ENCODE measurements around the gene VAT1. TPM values are rescaled to one million over a fixed set of nuclear protein-coding genes. Genes with fewer than 3 reads are reported as not detected.
A peak's percentile ranks its signal among the peaks of the same experiment; 100 is the strongest.

Gene VAT1
- total and polyA plus RNA-seq, 2 of the 13 experiments (the other 11 are each of a cell fraction or from before 2014, with no cell fraction given), result 143 to 205 TPM

DNA sequence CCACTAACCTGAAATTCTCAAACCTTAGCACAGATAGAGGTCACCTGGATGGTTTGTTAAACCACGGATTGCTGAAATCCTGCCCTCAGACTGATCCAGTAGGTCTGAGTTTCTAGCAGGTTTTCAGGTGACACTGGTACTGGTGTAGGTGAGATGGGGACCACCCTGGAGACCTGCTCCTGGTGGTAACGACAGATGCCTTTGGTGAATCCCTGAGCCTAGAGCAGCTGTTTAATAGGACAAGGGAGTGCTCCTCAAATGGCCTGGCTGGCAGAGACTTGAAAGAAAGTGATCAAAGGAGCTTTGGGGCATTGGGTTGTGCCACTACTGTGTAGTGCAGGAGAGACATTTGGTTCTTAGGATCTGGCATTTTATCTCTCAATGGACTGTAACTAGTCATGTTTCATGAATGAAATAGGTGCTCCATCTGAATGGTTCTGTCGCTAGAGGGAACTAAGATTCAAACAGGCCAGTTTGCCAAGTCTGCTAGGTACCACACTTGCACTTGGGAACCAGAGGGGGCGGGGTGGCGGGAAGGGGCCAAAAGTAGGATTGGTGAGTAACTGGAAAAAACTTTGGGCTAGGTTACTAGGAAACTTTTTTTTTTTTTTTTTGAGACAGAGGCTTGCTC lies 18.5 kb downstream of the VAT1 start:
- no peak overlapping the region for H2AFZ ChIP-seq (ENCODE audit: low read length)
- H3K36me3 ChIP-seq (replicated peaks in 1 of 2; ENCODE audit: control insufficient read depth in 1 of 2, insufficient read depth in 2 of 2, low read length in 2 of 2), result peaks cover 14 to 33% of the 10 kb centered on the region in 2 experiments
- peak; percentile 28 for ATAC-seq
- H3K27me3 ChIP-seq (ENCODE audit: control insufficient read depth in 1 of 2, insufficient read depth in 2 of 2, low read length in 2 of 2), result no peaks in the 10 kb centered on the region; a peak in 1 of 5 replicates
- no peak for FAIRE-seq
- peaks cover 79% of the 10 kb centered on the region for H3K4me1 ChIP-seq (ENCODE audit: insufficient read depth, low read length)
- POLR2A ChIA-PET, result interaction anchor here (0.7 to 1.6 kb wide), 2 partner anchors 91 to 123 kb away, joined by 3 to 4 read pairs; no protein-coding TSS in a partner anchor
- WGBS (ENCODE audit: low lambda C conversion rate), result 94% methylated on average over 5 of the region's 5 CpGs
- BruUV-seq (replicated peaks), result no TSS peak
- no peak overlapping the region for H3K4me3 ChIP-seq (replicated peaks in 1 of 3; ENCODE audit: insufficient read depth in 1 of 3, low read depth in 2 of 3, low read length in 3 of 3)
- intact Hi-C loops (cut with micrococcal nuclease; ENCODE audit: unreplicated experiment), result no loop called here
- peaks cover 24% of the 10 kb centered on the region for H4K20me1 ChIP-seq (ENCODE audit: insufficient read depth, low read length)
- DNase-seq (ENCODE audit: low spot score), result peak; percentile 63
- CTCF ChIA-PET (ENCODE audit: low intra/inter-chr PET ratio, low total read pairs), result no interaction called here
- H3K27ac ChIP-seq (ENCODE audit: extremely low read length, insufficient read depth, low read length), result peak overlapping the region; percentile 25
- peaks cover 20% of the 10 kb centered on the region for H3K79me2 ChIP-seq (ENCODE audit: insufficient read depth, low read length)
- in situ Hi-C loops (cut with HindIII; ENCODE audit: extremely low pct_ligation_motif_present, low pct_unique_long_range_greater_than_20kb), result no loop called here
- no peaks in the 10 kb centered on the region for H3K9me3 ChIP-seq (ENCODE audit: low read length)
- no peak overlapping the region for H3K4me2 ChIP-seq (ENCODE audit: low read depth, low read length)
- H3K9ac ChIP-seq (ENCODE audit: insufficient read depth, low read depth, low read length), result no peak overlapping the region
- peak; percentile 73 for TF ChIP-seq ZNF263 (CRISPR knock-in tag; IDR thresholded peaks at IDR 0.05)
- TF ChIP-seq, protein P1, sequence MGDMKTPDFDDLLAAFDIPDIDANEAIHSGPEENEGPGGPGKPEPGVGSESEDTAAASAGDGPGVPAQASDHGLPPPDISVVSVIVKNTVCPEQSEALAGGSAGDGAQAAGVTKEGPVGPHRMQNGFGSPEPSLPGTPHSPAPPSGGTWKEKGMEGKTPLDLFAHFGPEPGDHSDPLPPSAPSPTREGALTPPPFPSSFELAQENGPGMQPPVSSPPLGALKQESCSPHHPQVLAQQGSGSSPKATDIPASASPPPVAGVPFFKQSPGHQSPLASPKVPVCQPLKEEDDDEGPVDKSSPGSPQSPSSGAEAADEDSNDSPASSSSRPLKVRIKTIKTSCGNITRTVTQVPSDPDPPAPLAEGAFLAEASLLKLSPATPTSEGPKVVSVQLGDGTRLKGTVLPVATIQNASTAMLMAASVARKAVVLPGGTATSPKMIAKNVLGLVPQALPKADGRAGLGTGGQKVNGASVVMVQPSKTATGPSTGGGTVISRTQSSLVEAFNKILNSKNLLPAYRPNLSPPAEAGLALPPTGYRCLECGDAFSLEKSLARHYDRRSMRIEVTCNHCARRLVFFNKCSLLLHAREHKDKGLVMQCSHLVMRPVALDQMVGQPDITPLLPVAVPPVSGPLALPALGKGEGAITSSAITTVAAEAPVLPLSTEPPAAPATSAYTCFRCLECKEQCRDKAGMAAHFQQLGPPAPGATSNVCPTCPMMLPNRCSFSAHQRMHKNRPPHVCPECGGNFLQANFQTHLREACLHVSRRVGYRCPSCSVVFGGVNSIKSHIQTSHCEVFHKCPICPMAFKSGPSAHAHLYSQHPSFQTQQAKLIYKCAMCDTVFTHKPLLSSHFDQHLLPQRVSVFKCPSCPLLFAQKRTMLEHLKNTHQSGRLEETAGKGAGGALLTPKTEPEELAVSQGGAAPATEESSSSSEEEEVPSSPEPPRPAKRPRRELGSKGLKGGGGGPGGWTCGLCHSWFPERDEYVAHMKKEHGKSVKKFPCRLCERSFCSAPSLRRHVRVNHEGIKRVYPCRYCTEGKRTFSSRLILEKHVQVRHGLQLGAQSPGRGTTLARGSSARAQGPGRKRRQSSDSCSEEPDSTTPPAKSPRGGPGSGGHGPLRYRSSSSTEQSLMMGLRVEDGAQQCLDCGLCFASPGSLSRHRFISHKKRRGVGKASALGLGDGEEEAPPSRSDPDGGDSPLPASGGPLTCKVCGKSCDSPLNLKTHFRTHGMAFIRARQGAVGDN (CRISPR knock-in tag; IDR thresholded peaks at IDR 0.05), result 0 out of 2 replicates have a peak, but pooled peaks have one; percentile 9
- TF ChIP-seq ZNF30 (CRISPR knock-in tag; IDR thresholded peaks at IDR 0.05), result no peak
- no peak for TF ChIP-seq ISX (CRISPR knock-in tag; conservative IDR thresholded peaks at IDR 0.05)
- TF ChIP-seq PAF1 (CRISPR knock-in tag; IDR thresholded peaks at IDR 0.05), result 0 out of 2 replicates have a peak, but pooled peaks have one; percentile 57
- peak; percentile 43; the same call in 1 of the 2 replicates for TF ChIP-seq POLR2AphosphoS5 (IDR thresholded peaks at IDR 0.05; ENCODE audit: low read depth, low read length)
- no peak for TF ChIP-seq HNF4G (IDR thresholded peaks at IDR 0.05; ENCODE audit: borderline replicate concordance, low read depth, low read length)
- TF ChIP-seq HNF4G (CRISPR knock-in tag; IDR thresholded peaks at IDR 0.05; ENCODE audit: borderline replicate concordance, low read depth), result no peak
- TF ChIP-seq, protein P2, sequence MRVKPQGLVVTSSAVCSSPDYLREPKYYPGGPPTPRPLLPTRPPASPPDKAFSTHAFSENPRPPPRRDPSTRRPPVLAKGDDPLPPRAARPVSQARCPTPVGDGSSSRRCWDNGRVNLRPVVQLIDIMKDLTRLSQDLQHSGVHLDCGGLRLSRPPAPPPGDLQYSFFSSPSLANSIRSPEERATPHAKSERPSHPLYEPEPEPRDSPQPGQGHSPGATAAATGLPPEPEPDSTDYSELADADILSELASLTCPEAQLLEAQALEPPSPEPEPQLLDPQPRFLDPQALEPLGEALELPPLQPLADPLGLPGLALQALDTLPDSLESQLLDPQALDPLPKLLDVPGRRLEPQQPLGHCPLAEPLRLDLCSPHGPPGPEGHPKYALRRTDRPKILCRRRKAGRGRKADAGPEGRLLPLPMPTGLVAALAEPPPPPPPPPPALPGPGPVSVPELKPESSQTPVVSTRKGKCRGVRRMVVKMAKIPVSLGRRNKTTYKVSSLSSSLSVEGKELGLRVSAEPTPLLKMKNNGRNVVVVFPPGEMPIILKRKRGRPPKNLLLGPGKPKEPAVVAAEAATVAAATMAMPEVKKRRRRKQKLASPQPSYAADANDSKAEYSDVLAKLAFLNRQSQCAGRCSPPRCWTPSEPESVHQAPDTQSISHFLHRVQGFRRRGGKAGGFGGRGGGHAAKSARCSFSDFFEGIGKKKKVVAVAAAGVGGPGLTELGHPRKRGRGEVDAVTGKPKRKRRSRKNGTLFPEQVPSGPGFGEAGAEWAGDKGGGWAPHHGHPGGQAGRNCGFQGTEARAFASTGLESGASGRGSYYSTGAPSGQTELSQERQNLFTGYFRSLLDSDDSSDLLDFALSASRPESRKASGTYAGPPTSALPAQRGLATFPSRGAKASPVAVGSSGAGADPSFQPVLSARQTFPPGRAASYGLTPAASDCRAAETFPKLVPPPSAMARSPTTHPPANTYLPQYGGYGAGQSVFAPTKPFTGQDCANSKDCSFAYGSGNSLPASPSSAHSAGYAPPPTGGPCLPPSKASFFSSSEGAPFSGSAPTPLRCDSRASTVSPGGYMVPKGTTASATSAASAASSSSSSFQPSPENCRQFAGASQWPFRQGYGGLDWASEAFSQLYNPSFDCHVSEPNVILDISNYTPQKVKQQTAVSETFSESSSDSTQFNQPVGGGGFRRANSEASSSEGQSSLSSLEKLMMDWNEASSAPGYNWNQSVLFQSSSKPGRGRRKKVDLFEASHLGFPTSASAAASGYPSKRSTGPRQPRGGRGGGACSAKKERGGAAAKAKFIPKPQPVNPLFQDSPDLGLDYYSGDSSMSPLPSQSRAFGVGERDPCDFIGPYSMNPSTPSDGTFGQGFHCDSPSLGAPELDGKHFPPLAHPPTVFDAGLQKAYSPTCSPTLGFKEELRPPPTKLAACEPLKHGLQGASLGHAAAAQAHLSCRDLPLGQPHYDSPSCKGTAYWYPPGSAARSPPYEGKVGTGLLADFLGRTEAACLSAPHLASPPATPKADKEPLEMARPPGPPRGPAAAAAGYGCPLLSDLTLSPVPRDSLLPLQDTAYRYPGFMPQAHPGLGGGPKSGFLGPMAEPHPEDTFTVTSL (CRISPR knock-in tag; IDR thresholded peaks at IDR 0.05; ENCODE audit: borderline replicate concordance), result no peak
- TF ChIP-seq ATF6 (CRISPR knock-in tag; conservative IDR thresholded peaks at IDR 0.05), result no peak
